SK-N-SH (cell line): ENCODE results near the gene ANKRD11. TPM values are rescaled to one million over a fixed set of nuclear protein-coding genes. Genes with fewer than 3 reads are reported as not detected.

Experiments used
- CTCF ChIA-PET: fragments of 300-600, 350-600 bp; formaldehyde crosslinking; extraction: SDS; loops from one replicate; lab custom pipeline; 2021; lab: Yijun Ruan, JAX
- POLR2A ChIA-PET: fragments of 350-600 bp; sonication (Branson Sonifier 250); formaldehyde crosslinking; extraction: SDS; loops from one replicate; lab custom pipeline; 2020; ENCODE audit warnings: antibody characterized with exemption, inconsistent platforms; lab: Yijun Ruan, JAX
- DNase-seq: peaks from one replicate; pipeline ENCODE4 v3.0.0; 2012
- H2AFZ ChIP-seq: fragments of 200-600 bp; sonication (generic); 2 replicates; pipeline ENCODE4 v1.8.1; 2016; ENCODE audit warnings: antibody characterized with exemption, mild to moderate bottlenecking, low read depth
- H3F3A ChIP-seq: fragments of 200-600 bp; sonication (generic); replicated peaks from 2 replicates; pipeline ENCODE3; 2016; ENCODE audit warnings: antibody characterized with exemption, mild to moderate bottlenecking; ENCODE audit not compliant: insufficient read depth
- H3K27ac ChIP-seq, 2 experiments: fragments of 200-500 bp in 1 of 2; fragments of 200-600 bp in 1 of 2; sonication (Bioruptor generic) in 1 of 2; sonication (generic), shearing (Covaris generic) in 1 of 2; 2 replicates each; pipeline versions ENCODE4 v1.5.1 to v1.6.1; 2014 to 2016; ENCODE audit warnings: low read depth in 2 of 2, inconsistent platforms in 1 of 2, low read length in 1 of 2, mild to moderate bottlenecking in 1 of 2, mixed read lengths in 1 of 2
- H3K27me3 ChIP-seq: fragments of 200-600 bp; sonication (generic), shearing (Covaris generic); 2 replicates; pipeline ENCODE4 v1.6.1; 2016; ENCODE audit warnings: mixed run types; ENCODE audit not compliant: insufficient read depth
- H3K36me3 ChIP-seq, 2 experiments: fragments of 200-500 bp in 1 of 2; fragments of 200-600 bp in 1 of 2; sonication (Bioruptor generic) in 1 of 2; sonication (generic) in 1 of 2; replicated peaks in 1 of 2; 2 replicates each; pipeline versions ENCODE3 to v1.5.1; 2014 to 2016; ENCODE audit warnings: low read length in 1 of 2, mild to moderate bottlenecking in 1 of 2; ENCODE audit not compliant: insufficient read depth in 2 of 2, control insufficient read depth in 1 of 2
- H3K4me1 ChIP-seq, 2 experiments: fragments of 200-500 bp in 1 of 2; fragments of 200-600 bp in 1 of 2; sonication (Bioruptor generic) in 1 of 2; sonication (generic), shearing (Covaris generic) in 1 of 2; 2 replicates each; pipeline versions ENCODE4 v1.5.1 to v1.6.1; 2014 to 2016; ENCODE audit warnings: low read depth in 1 of 2, low read length in 1 of 2, mixed run types in 1 of 2; ENCODE audit not compliant: insufficient read depth in 2 of 2, control insufficient read depth in 1 of 2
- H3K4me2 ChIP-seq: fragments of 200-600 bp; sonication (generic), shearing (Covaris generic); 2 replicates; pipeline ENCODE4 v1.6.1; 2017; ENCODE audit warnings: mixed run types
- H3K4me3 ChIP-seq, 2 experiments: fragments of 200-500 bp in 1 of 2; fragments of 200-600 bp in 1 of 2; sonication (Bioruptor generic) in 1 of 2; sonication (generic), shearing (Covaris generic) in 1 of 2; 2 replicates each; pipeline versions ENCODE4 v1.5.1 to v1.8.1; 2014 to 2016; ENCODE audit warnings: low read depth in 2 of 2, inconsistent platforms in 1 of 2, low read length in 1 of 2, mild to moderate bottlenecking in 1 of 2, mixed read lengths in 1 of 2, moderate library complexity in 1 of 2
- H3K79me2 ChIP-seq: fragments of 200-600 bp; sonication (generic); 2 replicates; pipeline ENCODE4 v1.8.1; 2017; ENCODE audit warnings: mild to moderate bottlenecking; ENCODE audit not compliant: insufficient read depth
- H3K9ac ChIP-seq: fragments of 200-600 bp; sonication (generic); 2 replicates; pipeline ENCODE4 v1.6.1; 2017; ENCODE audit warnings: mixed run types
- H3K9me2 ChIP-seq: fragments of 200-600 bp; sonication (generic); 2 replicates; pipeline ENCODE4 v1.6.1; 2017; ENCODE audit warnings: mixed run types
- H3K9me3 ChIP-seq: fragments of 200-600 bp; sonication (generic); 2 replicates; pipeline ENCODE4 v1.6.1; 2017; ENCODE audit warnings: mixed run types, mild to moderate bottlenecking, moderate library complexity
- H4K20me1 ChIP-seq: fragments of 200-600 bp; sonication (generic); 2 replicates; pipeline ENCODE4 v1.6.1; 2017; ENCODE audit warnings: mild to moderate bottlenecking, mixed run types; ENCODE audit not compliant: insufficient read depth
- CHD2 ChIP-seq: fragments of 150-350 bp; IDR thresholded peaks from 2 replicates; pipeline ENCODE4 v1.6.1; 2018; ENCODE audit warnings: low read length; ENCODE audit not compliant: partially characterized antibody
- FOSL2 ChIP-seq: IDR thresholded peaks from 2 replicates; pipeline ENCODE4 v1.4.0; 2012; ENCODE audit warnings: low read depth, mild to moderate bottlenecking, moderate library complexity, borderline replicate concordance
- NRF1 ChIP-seq: IDR thresholded peaks from 2 replicates; pipeline ENCODE4 v1.6.1; 2012; ENCODE audit warnings: low read depth, mild to moderate bottlenecking, low read length
- RAD21 ChIP-seq: IDR thresholded peaks from 2 replicates; pipeline ENCODE4 v1.6.1; 2012; ENCODE audit warnings: mild to moderate bottlenecking, low read length
- RXRA ChIP-seq: IDR thresholded peaks from 2 replicates; pipeline ENCODE4 v1.4.0; 2012; ENCODE audit warnings: low read depth, mild to moderate bottlenecking, borderline replicate concordance
- SMC3 ChIP-seq: IDR thresholded peaks from 2 replicates; pipeline ENCODE4 v1.6.1; 2012; ENCODE audit warnings: low read depth, low read length, improper control_type of control experiment
- USF1 ChIP-seq: IDR thresholded peaks from 2 replicates; pipeline ENCODE4 v1.4.0; 2012; ENCODE audit warnings: low read depth, borderline replicate concordance
- WGBS: methylation state at CpG from one replicate; pipeline ENCODE4 v1.1.6; 2017; ENCODE audit warnings: low lambda C conversion rate; 5-methylcytosine and 5-hydroxymethylcytosine counted together
- polyA plus RNA-seq, 3 experiments: library from polyadenylated mRNA; depleted of rRNA; stranded (reverse); fragments of >200 nt; gene quantifications; 2 replicates each; pipeline ENCODE4 v1.2.3, GENCODE V29; 2012
- TF ChIP-seq, protein P1 (sequence below): IDR thresholded peaks from 2 replicates; pipeline ENCODE4 v1.4.0; 2012; ENCODE audit warnings: low read depth
- TF ChIP-seq, protein P2 (sequence below): IDR thresholded peaks from 2 replicates; pipeline ENCODE4 v1.6.1; 2012; ENCODE audit warnings: mild to moderate bottlenecking, low read depth, low read length, moderate library complexity

Gene ANKRD11
- polyA plus RNA-seq, 1 of the 3 experiments (the other 2 are of a cell fraction) = 50.2 TPM

- TF ChIP-seq NRF1 = no peak
- TF ChIP-seq, protein P1, sequence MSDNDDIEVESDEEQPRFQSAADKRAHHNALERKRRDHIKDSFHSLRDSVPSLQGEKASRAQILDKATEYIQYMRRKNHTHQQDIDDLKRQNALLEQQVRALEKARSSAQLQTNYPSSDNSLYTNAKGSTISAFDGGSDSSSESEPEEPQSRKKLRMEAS = no peak
- no peak for TF ChIP-seq RXRA
- no peak for TF ChIP-seq USF1
- TF ChIP-seq, protein P2, sequence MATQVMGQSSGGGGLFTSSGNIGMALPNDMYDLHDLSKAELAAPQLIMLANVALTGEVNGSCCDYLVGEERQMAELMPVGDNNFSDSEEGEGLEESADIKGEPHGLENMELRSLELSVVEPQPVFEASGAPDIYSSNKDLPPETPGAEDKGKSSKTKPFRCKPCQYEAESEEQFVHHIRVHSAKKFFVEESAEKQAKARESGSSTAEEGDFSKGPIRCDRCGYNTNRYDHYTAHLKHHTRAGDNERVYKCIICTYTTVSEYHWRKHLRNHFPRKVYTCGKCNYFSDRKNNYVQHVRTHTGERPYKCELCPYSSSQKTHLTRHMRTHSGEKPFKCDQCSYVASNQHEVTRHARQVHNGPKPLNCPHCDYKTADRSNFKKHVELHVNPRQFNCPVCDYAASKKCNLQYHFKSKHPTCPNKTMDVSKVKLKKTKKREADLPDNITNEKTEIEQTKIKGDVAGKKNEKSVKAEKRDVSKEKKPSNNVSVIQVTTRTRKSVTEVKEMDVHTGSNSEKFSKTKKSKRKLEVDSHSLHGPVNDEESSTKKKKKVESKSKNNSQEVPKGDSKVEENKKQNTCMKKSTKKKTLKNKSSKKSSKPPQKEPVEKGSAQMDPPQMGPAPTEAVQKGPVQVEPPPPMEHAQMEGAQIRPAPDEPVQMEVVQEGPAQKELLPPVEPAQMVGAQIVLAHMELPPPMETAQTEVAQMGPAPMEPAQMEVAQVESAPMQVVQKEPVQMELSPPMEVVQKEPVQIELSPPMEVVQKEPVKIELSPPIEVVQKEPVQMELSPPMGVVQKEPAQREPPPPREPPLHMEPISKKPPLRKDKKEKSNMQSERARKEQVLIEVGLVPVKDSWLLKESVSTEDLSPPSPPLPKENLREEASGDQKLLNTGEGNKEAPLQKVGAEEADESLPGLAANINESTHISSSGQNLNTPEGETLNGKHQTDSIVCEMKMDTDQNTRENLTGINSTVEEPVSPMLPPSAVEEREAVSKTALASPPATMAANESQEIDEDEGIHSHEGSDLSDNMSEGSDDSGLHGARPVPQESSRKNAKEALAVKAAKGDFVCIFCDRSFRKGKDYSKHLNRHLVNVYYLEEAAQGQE = no peak
- TF ChIP-seq SMC3 = no peak
- Histone ChIP-seq H3K4me3 (no peak overlapping the region), H3K27ac (no peak overlapping the region; a peak in 1 of 4 replicates), H3K9me3 (no peaks in the 10 kb centered on the region), H3K4me1 (peaks cover 31 to 37% of the 10 kb centered on the region in 2 experiments; a peak in 3 of 4 replicates), H2AFZ (no peak overlapping the region), H4K20me1 (peaks cover 77% of the 10 kb centered on the region), H3K4me2 (no peak overlapping the region), H3K9me2 (no peaks in the 10 kb centered on the region), H3K27me3 (no peaks in the 10 kb centered on the region), H3K79me2 (peaks cover 93% of the 10 kb centered on the region), H3F3A (peaks cover 16% of the 10 kb centered on the region), H3K36me3 (no peaks in the 10 kb centered on the region), H3K9ac (no peak overlapping the region)
- CTCF ChIA-PET = interaction anchor here (1.1 to 2.8 kb wide), 5 partner anchors 11 to 184 kb away, joined by 3 to 11 read pairs (median 4); partner anchors contain the start of gene SPG7
- DNase-seq = no peak
- 84% methylated on average over 14 of the region's 14 CpGs for WGBS
- POLR2A ChIA-PET = no interaction called here
These were observed 158.0 kb downstream of the ANKRD11 start for GRCh38 chr16:89332243-89332901.

DNA sequence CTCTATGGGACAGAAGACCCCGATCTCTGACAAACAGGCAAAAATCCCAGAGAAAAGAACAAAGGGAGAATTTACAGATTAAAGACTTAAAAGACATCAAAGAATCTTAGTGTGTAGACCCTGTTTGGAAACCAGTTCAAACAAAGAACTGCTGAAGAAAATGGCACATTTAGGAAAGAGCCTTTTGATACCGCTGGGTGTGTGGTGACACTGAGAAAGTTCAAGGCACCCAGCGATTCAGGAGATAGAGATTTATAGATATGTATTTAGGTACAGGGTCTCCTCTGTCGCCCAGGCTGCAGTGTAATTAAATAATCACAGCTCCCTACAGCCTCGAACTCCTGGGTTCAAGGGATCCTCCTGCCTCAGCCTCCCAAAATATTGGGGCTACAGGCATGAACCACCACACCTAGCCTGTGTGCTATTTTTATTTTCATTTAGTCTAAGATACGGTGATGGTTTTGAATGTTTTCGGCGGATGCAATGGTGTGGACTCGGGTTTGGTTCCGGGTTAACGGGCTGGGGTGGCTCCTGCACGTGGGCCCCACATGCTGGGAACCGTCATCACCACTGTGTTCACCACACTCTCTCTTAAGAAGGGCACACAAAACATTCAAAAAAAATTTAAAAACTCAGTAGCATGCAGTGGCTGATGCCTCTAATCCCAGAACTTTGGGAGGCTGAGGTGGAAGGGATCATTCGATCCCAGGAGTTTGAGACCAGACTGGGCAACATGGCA is 158.8 kb downstream of the ANKRD11 start:
- no peak for DNase-seq
- Histone ChIP-seq H3K4me2 (no peak overlapping the region), H3K9me3 (no peaks in the 10 kb centered on the region), H3K9ac (no peak overlapping the region), H3K9me2 (no peaks in the 10 kb centered on the region), H3K27ac (no peak overlapping the region), H4K20me1 (peaks cover 69% of the 10 kb centered on the region), H3K4me3 (no peak overlapping the region), H3K4me1 (peaks cover 35 to 40% of the 10 kb centered on the region in 2 experiments; a peak in 3 of 4 replicates), H2AFZ (no peak overlapping the region), H3F3A (peaks cover 18% of the 10 kb centered on the region), H3K27me3 (no peaks in the 10 kb centered on the region), H3K79me2 (peaks cover 93% of the 10 kb centered on the region), H3K36me3 (no peaks in the 10 kb centered on the region)
- 94% methylated on average over 14 of the region's 14 CpGs for WGBS
- CTCF ChIA-PET = no interaction called here
- TF ChIP-seq CHD2 (no peak), NRF1 (no peak), FOSL2 (no peak), RAD21 (no peak)
- POLR2A ChIA-PET = no interaction called here
